SK-N-SH (cell line): ENCODE data around the gene HEBP2. TPM values are rescaled to one million over a fixed set of nuclear protein-coding genes. Genes with fewer than 3 reads are reported as not detected.

ENCODE experiments used
- CTCF ChIA-PET: fragments of 300-600, 350-600 bp; formaldehyde crosslinking; extraction: SDS; loops from one replicate; lab custom pipeline; 2021; lab: Yijun Ruan, JAX
- POLR2A ChIA-PET: fragments of 350-600 bp; sonication (Branson Sonifier 250); formaldehyde crosslinking; extraction: SDS; loops from one replicate; lab custom pipeline; 2020; ENCODE audit warnings: antibody characterized with exemption, inconsistent platforms; lab: Yijun Ruan, JAX
- DNase-seq: peaks from one replicate; pipeline ENCODE4 v3.0.0; 2012
- H2AFZ ChIP-seq: fragments of 200-600 bp; sonication (generic); 2 replicates; pipeline ENCODE4 v1.8.1; 2016; ENCODE audit warnings: antibody characterized with exemption, mild to moderate bottlenecking, low read depth
- H3F3A ChIP-seq: fragments of 200-600 bp; sonication (generic); replicated peaks from 2 replicates; pipeline ENCODE3; 2016; ENCODE audit warnings: antibody characterized with exemption, mild to moderate bottlenecking; ENCODE audit not compliant: insufficient read depth
- H3K27ac ChIP-seq, 2 experiments: fragments of 200-500 bp in 1 of 2; fragments of 200-600 bp in 1 of 2; sonication (Bioruptor generic) in 1 of 2; sonication (generic), shearing (Covaris generic) in 1 of 2; 2 replicates each; pipeline versions ENCODE4 v1.5.1 to v1.6.1; 2014 to 2016; ENCODE audit warnings: low read depth in 2 of 2, inconsistent platforms in 1 of 2, low read length in 1 of 2, mild to moderate bottlenecking in 1 of 2, mixed read lengths in 1 of 2
- H3K27me3 ChIP-seq: fragments of 200-600 bp; sonication (generic), shearing (Covaris generic); 2 replicates; pipeline ENCODE4 v1.6.1; 2016; ENCODE audit warnings: mixed run types; ENCODE audit not compliant: insufficient read depth
- H3K36me3 ChIP-seq, 2 experiments: fragments of 200-500 bp in 1 of 2; fragments of 200-600 bp in 1 of 2; sonication (Bioruptor generic) in 1 of 2; sonication (generic) in 1 of 2; replicated peaks in 1 of 2; 2 replicates each; pipeline versions ENCODE3 to v1.5.1; 2014 to 2016; ENCODE audit warnings: low read length in 1 of 2, mild to moderate bottlenecking in 1 of 2; ENCODE audit not compliant: insufficient read depth in 2 of 2, control insufficient read depth in 1 of 2
- H3K4me1 ChIP-seq, 2 experiments: fragments of 200-500 bp in 1 of 2; fragments of 200-600 bp in 1 of 2; sonication (Bioruptor generic) in 1 of 2; sonication (generic), shearing (Covaris generic) in 1 of 2; 2 replicates each; pipeline versions ENCODE4 v1.5.1 to v1.6.1; 2014 to 2016; ENCODE audit warnings: low read depth in 1 of 2, low read length in 1 of 2, mixed run types in 1 of 2; ENCODE audit not compliant: insufficient read depth in 2 of 2, control insufficient read depth in 1 of 2
- H3K4me2 ChIP-seq: fragments of 200-600 bp; sonication (generic), shearing (Covaris generic); 2 replicates; pipeline ENCODE4 v1.6.1; 2017; ENCODE audit warnings: mixed run types
- H3K4me3 ChIP-seq, 2 experiments: fragments of 200-500 bp in 1 of 2; fragments of 200-600 bp in 1 of 2; sonication (Bioruptor generic) in 1 of 2; sonication (generic), shearing (Covaris generic) in 1 of 2; 2 replicates each; pipeline versions ENCODE4 v1.5.1 to v1.8.1; 2014 to 2016; ENCODE audit warnings: low read depth in 2 of 2, inconsistent platforms in 1 of 2, low read length in 1 of 2, mild to moderate bottlenecking in 1 of 2, mixed read lengths in 1 of 2, moderate library complexity in 1 of 2
- H3K79me2 ChIP-seq: fragments of 200-600 bp; sonication (generic); 2 replicates; pipeline ENCODE4 v1.8.1; 2017; ENCODE audit warnings: mild to moderate bottlenecking; ENCODE audit not compliant: insufficient read depth
- H3K9ac ChIP-seq: fragments of 200-600 bp; sonication (generic); 2 replicates; pipeline ENCODE4 v1.6.1; 2017; ENCODE audit warnings: mixed run types
- H3K9me2 ChIP-seq: fragments of 200-600 bp; sonication (generic); 2 replicates; pipeline ENCODE4 v1.6.1; 2017; ENCODE audit warnings: mixed run types
- H3K9me3 ChIP-seq: fragments of 200-600 bp; sonication (generic); 2 replicates; pipeline ENCODE4 v1.6.1; 2017; ENCODE audit warnings: mixed run types, mild to moderate bottlenecking, moderate library complexity
- H4K20me1 ChIP-seq: fragments of 200-600 bp; sonication (generic); 2 replicates; pipeline ENCODE4 v1.6.1; 2017; ENCODE audit warnings: mild to moderate bottlenecking, mixed run types; ENCODE audit not compliant: insufficient read depth
- CHD2 ChIP-seq: fragments of 150-350 bp; IDR thresholded peaks from 2 replicates; pipeline ENCODE4 v1.6.1; 2018; ENCODE audit warnings: low read length; ENCODE audit not compliant: partially characterized antibody
- EP300 ChIP-seq, 2 experiments: IDR thresholded peaks; 2 replicates each; pipeline versions ENCODE4 v1.4.0 to v1.6.1; 2012; ENCODE audit warnings: borderline replicate concordance in 1 of 2, low read depth in 1 of 2, low read length in 1 of 2
- EZH2phosphoT487 ChIP-seq: fragments of 200-600 bp; sonication (generic); IDR thresholded peaks from 2 replicates; pipeline ENCODE4 v1.6.1; 2017; ENCODE audit warnings: low read depth, mixed run types, mild to moderate bottlenecking, antibody characterized with exemption, moderate library complexity, borderline replicate concordance
- FOXJ3 ChIP-seq: sonication (generic); formaldehyde crosslinking; IDR thresholded peaks from 2 replicates; pipeline ENCODE4 v1.5.1; 2020; ENCODE audit warnings: mild to moderate bottlenecking, missing genetic modification reagents
- FOXM1 ChIP-seq: IDR thresholded peaks from 2 replicates; pipeline ENCODE4 v1.4.0; 2012; ENCODE audit warnings: low read depth, mild to moderate bottlenecking
- GABPA ChIP-seq: IDR thresholded peaks from 2 replicates; pipeline ENCODE4 v1.4.0; 2012; ENCODE audit warnings: low read depth, mild to moderate bottlenecking
- GATA2 ChIP-seq: sonication (generic); formaldehyde crosslinking; IDR thresholded peaks from 2 replicates; pipeline ENCODE4 v1.5.0; 2020; ENCODE audit warnings: mild to moderate bottlenecking, missing genetic modification reagents
- MXI1 ChIP-seq: IDR thresholded peaks from 2 replicates; pipeline ENCODE4 v1.6.1; 2012; ENCODE audit warnings: mild to moderate bottlenecking, low read depth, low read length, improper control_type of control experiment
- RAD21 ChIP-seq: IDR thresholded peaks from 2 replicates; pipeline ENCODE4 v1.6.1; 2012; ENCODE audit warnings: mild to moderate bottlenecking, low read length
- RCOR1 ChIP-seq: fragments of 150-350 bp; IDR thresholded peaks from 2 replicates; pipeline ENCODE4 v1.6.1; 2017; ENCODE audit warnings: antibody characterized with exemption, low read length
- RFX5 ChIP-seq: IDR thresholded peaks from 2 replicates; pipeline ENCODE4 v1.6.1; 2012; ENCODE audit warnings: mild to moderate bottlenecking, improper control_type of control experiment, low read length
- SIN3A ChIP-seq: IDR thresholded peaks from 2 replicates; pipeline ENCODE4 v1.6.1; 2012; ENCODE audit warnings: low read depth, mild to moderate bottlenecking, low read length, moderate library complexity, borderline replicate concordance
- YY1 ChIP-seq: IDR thresholded peaks from 2 replicates; pipeline ENCODE4 v1.4.0; 2012; ENCODE audit warnings: low read depth, mild to moderate bottlenecking
- WGBS: methylation state at CpG from one replicate; pipeline ENCODE4 v1.1.6; 2017; ENCODE audit warnings: low lambda C conversion rate; 5-methylcytosine and 5-hydroxymethylcytosine counted together
- polyA plus RNA-seq, 3 experiments: library from polyadenylated mRNA; depleted of rRNA; stranded (reverse); fragments of >200 nt; gene quantifications; 2 replicates each; pipeline ENCODE4 v1.2.3, GENCODE V29; 2012
- TF ChIP-seq, protein P1 (sequence below): IDR thresholded peaks from 2 replicates; pipeline ENCODE4 v1.4.0; 2012; ENCODE audit warnings: low read depth, borderline replicate concordance
- TF ChIP-seq, protein P2 (sequence below): fragments of 150-350 bp; IDR thresholded peaks from 2 replicates; pipeline ENCODE4 v1.6.1; 2016; ENCODE audit warnings: mild to moderate bottlenecking, low read depth, low read length

Gene HEBP2
- polyA plus RNA-seq, 1 of the 3 experiments (the other 2 are of a cell fraction), result 7.6 TPM

DNA sequence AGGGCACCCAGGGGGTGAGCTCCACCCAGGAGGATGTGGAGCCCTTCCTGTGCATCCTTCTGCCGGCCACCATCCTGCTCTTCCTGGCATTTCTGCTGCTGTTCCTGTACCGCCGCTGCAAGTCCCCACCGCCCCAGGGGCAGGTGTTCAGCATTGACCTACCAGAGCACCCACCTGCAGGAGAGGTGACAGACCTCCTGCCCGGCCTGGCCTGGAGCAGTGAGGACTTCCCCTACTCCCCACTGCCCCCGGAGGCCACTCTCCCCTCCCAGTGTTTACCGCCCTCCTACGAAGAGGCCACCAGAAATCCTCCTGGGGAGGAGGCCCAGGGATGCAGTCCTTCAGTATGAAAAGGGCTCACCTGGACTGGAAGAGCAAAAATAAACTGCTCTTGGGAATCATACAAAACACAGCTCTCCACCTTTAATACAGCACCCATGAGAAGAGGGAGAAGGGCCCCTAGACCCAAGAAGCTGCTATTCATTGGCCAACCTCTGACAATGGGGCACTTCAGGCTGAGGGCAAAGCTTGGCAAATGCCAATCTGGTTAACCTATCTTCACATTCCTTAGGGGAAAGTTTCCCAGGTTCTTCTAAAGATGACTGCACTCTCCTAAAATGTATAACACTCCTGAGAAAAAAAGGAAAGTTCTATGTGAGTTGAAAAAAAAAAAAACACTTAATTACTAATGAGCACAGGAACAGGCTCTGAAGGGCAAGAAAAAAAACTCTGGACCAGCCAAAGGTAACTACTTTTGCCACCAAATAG is 21.3 kb upstream of the HEBP2 start:
- H3K9me3 ChIP-seq, result no peaks in the 10 kb centered on the region
- H3K36me3 ChIP-seq, result no peaks in the 10 kb centered on the region
- 64% methylated on average over 4 of the region's 8 CpGs for WGBS
- H3K27ac ChIP-seq, result no peak overlapping the region
- TF ChIP-seq RFX5, result no peak
- no peak for TF ChIP-seq RAD21
- TF ChIP-seq RCOR1, result no peak
- TF ChIP-seq EZH2phosphoT487, result no peak
- TF ChIP-seq CHD2, result no peak
- TF ChIP-seq GATA2, result no peak
- TF ChIP-seq YY1, result no peak
- TF ChIP-seq MXI1, result no peak
- TF ChIP-seq, protein P1, sequence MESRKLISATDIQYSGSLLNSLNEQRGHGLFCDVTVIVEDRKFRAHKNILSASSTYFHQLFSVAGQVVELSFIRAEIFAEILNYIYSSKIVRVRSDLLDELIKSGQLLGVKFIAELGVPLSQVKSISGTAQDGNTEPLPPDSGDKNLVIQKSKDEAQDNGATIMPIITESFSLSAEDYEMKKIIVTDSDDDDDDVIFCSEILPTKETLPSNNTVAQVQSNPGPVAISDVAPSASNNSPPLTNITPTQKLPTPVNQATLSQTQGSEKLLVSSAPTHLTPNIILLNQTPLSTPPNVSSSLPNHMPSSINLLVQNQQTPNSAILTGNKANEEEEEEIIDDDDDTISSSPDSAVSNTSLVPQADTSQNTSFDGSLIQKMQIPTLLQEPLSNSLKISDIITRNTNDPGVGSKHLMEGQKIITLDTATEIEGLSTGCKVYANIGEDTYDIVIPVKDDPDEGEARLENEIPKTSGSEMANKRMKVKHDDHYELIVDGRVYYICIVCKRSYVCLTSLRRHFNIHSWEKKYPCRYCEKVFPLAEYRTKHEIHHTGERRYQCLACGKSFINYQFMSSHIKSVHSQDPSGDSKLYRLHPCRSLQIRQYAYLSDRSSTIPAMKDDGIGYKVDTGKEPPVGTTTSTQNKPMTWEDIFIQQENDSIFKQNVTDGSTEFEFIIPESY, result no peak
- TF ChIP-seq SIN3A, result no peak
- TF ChIP-seq, protein P2, sequence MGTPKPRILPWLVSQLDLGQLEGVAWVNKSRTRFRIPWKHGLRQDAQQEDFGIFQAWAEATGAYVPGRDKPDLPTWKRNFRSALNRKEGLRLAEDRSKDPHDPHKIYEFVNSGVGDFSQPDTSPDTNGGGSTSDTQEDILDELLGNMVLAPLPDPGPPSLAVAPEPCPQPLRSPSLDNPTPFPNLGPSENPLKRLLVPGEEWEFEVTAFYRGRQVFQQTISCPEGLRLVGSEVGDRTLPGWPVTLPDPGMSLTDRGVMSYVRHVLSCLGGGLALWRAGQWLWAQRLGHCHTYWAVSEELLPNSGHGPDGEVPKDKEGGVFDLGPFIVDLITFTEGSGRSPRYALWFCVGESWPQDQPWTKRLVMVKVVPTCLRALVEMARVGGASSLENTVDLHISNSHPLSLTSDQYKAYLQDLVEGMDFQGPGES, result no peak
- TF ChIP-seq FOXM1, result no peak
- TF ChIP-seq EP300 (IDR thresholded peaks at IDR 0.05; ENCODE audit: borderline replicate concordance in 1 of 2, low read depth in 1 of 2, low read length in 1 of 2), result no peak
- TF ChIP-seq GABPA, result no peak
- TF ChIP-seq FOXJ3 (CRISPR knock-in tag), result no peak
- TF ChIP-seq, all 33 proteins: peak for 0
- no peaks in the 10 kb centered on the region for H3F3A ChIP-seq
- no peak overlapping the region for H3K4me3 ChIP-seq
- H3K4me2 ChIP-seq, result no peak overlapping the region
- H3K4me1 ChIP-seq, result peaks cover 0 to 3% of the 10 kb centered on the region in 2 experiments; a peak in 1 of 4 replicates
- no peaks in the 10 kb centered on the region for H4K20me1 ChIP-seq
- H3K9me2 ChIP-seq, result no peaks in the 10 kb centered on the region
- H3K9ac ChIP-seq, result no peak overlapping the region
- no peak for DNase-seq
- CTCF ChIA-PET, result interaction anchor here (1.4 kb wide), 1 partner anchor 12 kb away, joined by 3 read pairs; no protein-coding TSS in a partner anchor
- no peaks in the 10 kb centered on the region for H3K79me2 ChIP-seq
- no peak overlapping the region for H2AFZ ChIP-seq
- no peaks in the 10 kb centered on the region for H3K27me3 ChIP-seq
- POLR2A ChIA-PET, result no interaction called here
